Liver (tissue), 2 donors: ENCODE data around the gene SHB.

ENCODE experiments used
- EGR1 ChIP-seq, 2 donors: IDR thresholded peaks; 2 replicates each; pipeline ENCODE4 v1.6.1; 2016 to 2018; ENCODE audit warnings: antibody characterized with exemption in 2 of 2, low read depth in 2 of 2
- YY1 ChIP-seq: IDR thresholded peaks from 2 replicates; pipeline ENCODE4 v1.6.1; 2016; ENCODE audit warnings: antibody characterized with exemption, mild to moderate bottlenecking
- donor health status: healthy.

- TF ChIP-seq YY1 (no peak), EGR1 (IDR thresholded peaks at IDR 0.05; ENCODE audit: low read depth in 2 of 2) (no peak)
Measured at GRCh38 chr9:37967014-37967760, 101.8 kb downstream of the SHB start.
